ENCODE results near the gene OR2A2.

DNA sequence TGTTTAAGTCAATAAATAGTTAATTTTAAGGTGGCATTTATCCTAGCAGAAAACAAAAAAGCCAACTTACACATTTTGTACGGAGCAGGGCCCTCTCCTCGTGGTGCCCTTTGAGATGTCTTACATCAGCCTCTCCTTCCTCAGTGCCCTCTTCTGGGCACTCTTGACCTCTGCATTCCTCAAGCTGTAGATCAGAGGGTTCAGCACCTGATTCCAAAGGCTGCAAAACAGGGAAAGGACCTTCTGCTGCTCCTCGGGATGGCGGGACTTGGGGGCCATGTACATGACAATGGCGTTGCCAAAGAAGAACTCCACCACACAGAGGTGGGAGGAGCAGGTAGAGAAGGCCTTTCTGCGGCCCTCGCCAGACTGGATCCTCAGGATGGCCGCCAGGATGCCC lies 9.0 kb downstream of the OR2A2 start:
- TF ChIP-seq POLR2AphosphoS5 (IDR thresholded peaks at IDR 0.05; ENCODE audit: low read depth, low read length) (no peak), REST (IDR thresholded peaks at IDR 0.05; ENCODE audit: insufficient read depth in 1 of 2, low read depth in 2 of 2, low read length in 2 of 2) (no peak)
